ENCODE measurements around the gene SIGLEC5. TPM values are rescaled to one million over a fixed set of nuclear protein-coding genes. Genes with fewer than 3 reads are reported as not detected.

Gene SIGLEC5
- total RNA-seq, 4 donors from 2014 or later: 0.72 to 0.76 TPM; not detected in 2

DNA sequence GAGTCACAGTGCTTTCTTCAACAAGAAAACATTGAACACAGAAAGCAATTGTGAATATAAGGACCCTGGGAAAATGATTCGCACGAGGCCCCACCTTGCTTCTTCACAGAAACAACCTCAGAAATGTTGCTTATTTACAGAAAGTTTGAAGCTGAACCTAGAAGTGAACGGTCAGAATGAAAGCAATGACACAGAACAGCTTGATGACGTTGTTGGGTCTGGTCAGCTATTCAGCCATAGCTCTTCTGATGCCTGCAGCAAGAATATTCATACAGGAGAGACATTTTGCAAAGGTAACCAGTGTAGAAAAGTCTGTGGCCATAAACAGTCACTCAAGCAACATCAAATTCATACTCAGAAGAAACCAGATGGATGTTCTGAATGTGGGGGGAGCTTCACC lies 43.4 kb downstream of the SIGLEC5 start:
- intact Hi-C loops (cut with DNase I; ENCODE audit: low total_unique reads): no loop called here
- 95 to 97% methylated on average over 4 of the region's 4 CpGs for WGBS, 2 donors
- no peak for TF ChIP-seq POLR2A (IDR thresholded peaks at IDR 0.05)
- TF ChIP-seq, protein P1, sequence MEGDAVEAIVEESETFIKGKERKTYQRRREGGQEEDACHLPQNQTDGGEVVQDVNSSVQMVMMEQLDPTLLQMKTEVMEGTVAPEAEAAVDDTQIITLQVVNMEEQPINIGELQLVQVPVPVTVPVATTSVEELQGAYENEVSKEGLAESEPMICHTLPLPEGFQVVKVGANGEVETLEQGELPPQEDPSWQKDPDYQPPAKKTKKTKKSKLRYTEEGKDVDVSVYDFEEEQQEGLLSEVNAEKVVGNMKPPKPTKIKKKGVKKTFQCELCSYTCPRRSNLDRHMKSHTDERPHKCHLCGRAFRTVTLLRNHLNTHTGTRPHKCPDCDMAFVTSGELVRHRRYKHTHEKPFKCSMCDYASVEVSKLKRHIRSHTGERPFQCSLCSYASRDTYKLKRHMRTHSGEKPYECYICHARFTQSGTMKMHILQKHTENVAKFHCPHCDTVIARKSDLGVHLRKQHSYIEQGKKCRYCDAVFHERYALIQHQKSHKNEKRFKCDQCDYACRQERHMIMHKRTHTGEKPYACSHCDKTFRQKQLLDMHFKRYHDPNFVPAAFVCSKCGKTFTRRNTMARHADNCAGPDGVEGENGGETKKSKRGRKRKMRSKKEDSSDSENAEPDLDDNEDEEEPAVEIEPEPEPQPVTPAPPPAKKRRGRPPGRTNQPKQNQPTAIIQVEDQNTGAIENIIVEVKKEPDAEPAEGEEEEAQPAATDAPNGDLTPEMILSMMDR (IDR thresholded peaks at IDR 0.05): no peak
- DNase-seq (ENCODE audit: low spot score in 2 of 2): no peak
- H3K4me3 ChIP-seq (ENCODE audit: low read depth, poor library complexity, severe bottlenecking): no peak overlapping the region

DNA sequence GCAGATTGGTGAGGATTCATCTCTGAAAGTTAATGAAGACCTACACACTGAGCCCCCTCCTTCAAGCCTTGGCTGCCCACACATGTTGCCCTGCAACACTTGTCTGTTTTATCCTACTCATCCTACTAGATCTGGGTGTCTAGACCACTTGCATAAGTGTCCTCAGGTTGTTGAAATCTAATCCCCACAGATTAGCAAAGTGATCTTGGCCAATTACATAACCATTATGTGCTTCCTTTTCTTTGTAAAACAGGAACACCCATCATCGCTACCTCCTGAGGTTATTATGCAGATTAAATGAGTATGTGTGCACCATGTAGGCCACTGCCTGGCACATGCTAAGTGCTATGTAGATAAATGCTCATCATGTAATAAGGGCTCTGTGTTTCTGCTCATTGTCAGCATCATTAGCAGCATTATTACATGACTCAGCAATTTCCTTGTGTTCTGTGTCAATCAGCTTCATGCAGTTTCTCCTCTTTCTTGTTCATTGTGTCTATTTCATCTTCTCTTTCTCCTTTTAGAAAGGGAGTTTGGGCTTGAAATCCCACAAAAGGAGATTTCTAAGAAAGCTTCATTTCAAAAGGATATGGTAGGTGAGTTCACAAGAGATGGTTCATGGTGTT lies 44.0 kb downstream of the SIGLEC5 start:
- DNase-seq (ENCODE audit: low spot score in 2 of 2): no peak
- H3K4me3 ChIP-seq (ENCODE audit: low read depth, poor library complexity, severe bottlenecking): no peak overlapping the region
- 81 to 92% methylated on average over 1 of the region's 1 CpG for WGBS, 2 donors
- intact Hi-C loops (cut with DNase I; ENCODE audit: low total_unique reads): no loop called here
- TF ChIP-seq POLR2A (IDR thresholded peaks at IDR 0.05): no peak
- TF ChIP-seq, protein P1 (IDR thresholded peaks at IDR 0.05): no peak

DNA sequence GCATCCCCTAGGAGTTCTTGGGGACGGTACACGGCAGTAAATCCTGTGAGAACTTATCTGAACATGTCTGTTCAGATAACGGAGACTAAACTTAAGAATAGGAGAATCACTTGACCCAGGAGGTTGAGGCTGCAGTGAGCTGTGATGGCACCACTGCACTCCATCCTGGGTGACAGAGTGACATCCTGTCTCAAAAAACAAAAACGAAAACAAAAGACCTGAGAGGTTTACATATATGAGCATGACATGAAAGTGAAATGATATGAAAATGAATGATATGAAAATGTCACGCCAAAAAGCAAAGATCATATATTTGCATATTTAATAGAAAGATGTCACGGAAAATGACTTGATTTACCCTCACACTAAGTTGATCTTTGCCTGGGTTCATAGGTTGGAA lies 53.4 kb downstream of the SIGLEC5 start:
- WGBS, 2 donors: 95 to 96% methylated on average over 6 of the region's 6 CpGs
- intact Hi-C loops (cut with DNase I; ENCODE audit: low total_unique reads): no loop called here
- TF ChIP-seq POLR2A (IDR thresholded peaks at IDR 0.05): no peak
- TF ChIP-seq, protein P1 (IDR thresholded peaks at IDR 0.05): no peak
- no peak for DNase-seq (ENCODE audit: low spot score in 2 of 2)
- no peak overlapping the region for H3K4me3 ChIP-seq (ENCODE audit: low read depth, poor library complexity, severe bottlenecking)

DNA sequence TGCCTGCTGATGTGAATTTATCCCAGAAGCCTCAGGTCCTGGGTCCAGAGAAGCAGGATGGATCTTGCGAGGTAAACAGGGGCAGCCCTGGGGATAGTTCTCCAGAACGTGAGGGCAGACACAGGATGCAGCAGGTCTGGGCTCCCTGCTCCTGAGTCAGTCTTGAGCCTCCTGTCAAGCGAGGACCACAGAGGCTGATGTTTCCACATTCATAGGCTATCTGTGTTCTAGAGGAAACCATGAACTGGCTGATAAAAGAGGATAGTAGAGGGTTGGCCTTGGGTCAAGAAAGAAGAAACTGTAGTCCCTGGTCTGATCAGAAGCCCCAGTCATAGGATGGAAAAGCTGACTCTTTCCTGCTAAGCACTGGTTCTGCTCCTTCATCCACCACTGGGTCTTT lies 56.9 kb downstream of the SIGLEC5 start:
- 89 to 90% methylated on average over 3 of the region's 3 CpGs for WGBS, 2 donors
- no peak for DNase-seq (ENCODE audit: low spot score in 2 of 2)
- intact Hi-C loops (cut with DNase I; ENCODE audit: low total_unique reads): no loop called here
- TF ChIP-seq POLR2A (IDR thresholded peaks at IDR 0.05): no peak
- TF ChIP-seq, protein P1 (IDR thresholded peaks at IDR 0.05): no peak
- H3K4me3 ChIP-seq (ENCODE audit: low read depth, poor library complexity, severe bottlenecking): no peak overlapping the region

DNA sequence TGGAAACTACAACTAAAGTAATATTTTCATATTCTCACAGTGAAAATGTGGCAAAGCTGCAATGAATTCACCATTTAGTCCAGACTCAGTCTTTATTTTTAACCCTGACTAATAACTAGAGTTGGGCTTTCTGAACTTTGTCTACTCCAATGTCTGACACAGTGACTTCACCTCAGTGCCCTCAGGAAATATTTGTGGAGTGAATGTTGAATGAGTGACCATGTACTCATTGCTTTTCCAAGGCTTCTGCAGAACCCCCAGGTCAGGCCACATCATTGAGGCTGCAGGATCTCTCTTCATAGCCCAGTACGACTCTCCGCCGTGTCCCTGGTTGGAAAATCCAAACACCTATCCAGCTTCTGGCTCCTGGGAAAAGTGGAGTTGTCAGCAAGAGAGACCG lies 57.3 kb downstream of the SIGLEC5 start:
- intact Hi-C loops (cut with DNase I; ENCODE audit: low total_unique reads): no loop called here
- WGBS, 2 donors: 77 to 79% methylated on average over 4 of the region's 4 CpGs

More for the DNA sequence above, 57.3 kb downstream of the SIGLEC5 start:
- DNase-seq (ENCODE audit: low spot score in 2 of 2): no peak
- no peak overlapping the region for H3K4me3 ChIP-seq (ENCODE audit: low read depth, poor library complexity, severe bottlenecking)
- TF ChIP-seq, protein P1 (IDR thresholded peaks at IDR 0.05): no peak
- TF ChIP-seq POLR2A (IDR thresholded peaks at IDR 0.05): no peak

Measured in lower leg skin (tissue), 4 donors.